ENCODE measurements around the gene LCN15.
"Not testable (repeated sequence)": the region's sequence is repeated elsewhere in the genome, so short reads cannot be mapped to it uniquely, and the experiment has no call there.

Gene LCN15

DNA sequence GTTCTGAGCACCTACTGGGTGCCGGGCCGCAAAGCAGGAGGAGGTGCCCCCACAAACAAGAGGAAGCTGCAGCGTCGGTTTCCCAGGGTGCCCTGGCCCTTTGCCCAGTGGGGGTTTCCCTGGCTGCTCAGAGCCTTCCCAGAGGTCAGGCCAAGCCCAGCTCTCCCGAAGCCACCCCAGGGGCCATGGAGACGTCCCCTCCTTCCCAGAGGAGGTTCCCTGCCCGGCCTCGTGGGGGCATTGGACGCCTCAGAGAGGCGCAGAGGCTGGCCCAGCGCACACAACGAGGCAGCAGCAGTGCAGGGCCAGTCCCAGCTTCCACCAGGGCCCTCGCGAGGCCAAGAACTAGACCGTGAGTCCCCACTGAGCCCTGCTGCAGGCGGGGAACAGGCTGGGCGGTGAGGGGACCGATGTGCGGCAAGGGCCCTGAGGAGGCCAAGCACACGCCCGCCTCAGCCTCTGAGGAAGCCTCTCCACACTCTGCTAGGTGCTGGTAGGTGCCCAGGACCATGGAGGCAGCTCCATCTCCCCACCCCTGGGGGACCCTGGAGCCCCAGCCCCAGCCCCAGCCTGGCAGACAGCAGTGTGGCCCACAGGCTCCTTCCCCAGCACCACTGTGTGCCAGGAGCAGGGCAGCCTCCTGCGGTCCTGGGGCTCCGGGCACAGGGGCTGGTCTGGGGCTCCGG is 45.0 kb downstream of the LCN15 start:
- no peak for DNase-seq

DNA sequence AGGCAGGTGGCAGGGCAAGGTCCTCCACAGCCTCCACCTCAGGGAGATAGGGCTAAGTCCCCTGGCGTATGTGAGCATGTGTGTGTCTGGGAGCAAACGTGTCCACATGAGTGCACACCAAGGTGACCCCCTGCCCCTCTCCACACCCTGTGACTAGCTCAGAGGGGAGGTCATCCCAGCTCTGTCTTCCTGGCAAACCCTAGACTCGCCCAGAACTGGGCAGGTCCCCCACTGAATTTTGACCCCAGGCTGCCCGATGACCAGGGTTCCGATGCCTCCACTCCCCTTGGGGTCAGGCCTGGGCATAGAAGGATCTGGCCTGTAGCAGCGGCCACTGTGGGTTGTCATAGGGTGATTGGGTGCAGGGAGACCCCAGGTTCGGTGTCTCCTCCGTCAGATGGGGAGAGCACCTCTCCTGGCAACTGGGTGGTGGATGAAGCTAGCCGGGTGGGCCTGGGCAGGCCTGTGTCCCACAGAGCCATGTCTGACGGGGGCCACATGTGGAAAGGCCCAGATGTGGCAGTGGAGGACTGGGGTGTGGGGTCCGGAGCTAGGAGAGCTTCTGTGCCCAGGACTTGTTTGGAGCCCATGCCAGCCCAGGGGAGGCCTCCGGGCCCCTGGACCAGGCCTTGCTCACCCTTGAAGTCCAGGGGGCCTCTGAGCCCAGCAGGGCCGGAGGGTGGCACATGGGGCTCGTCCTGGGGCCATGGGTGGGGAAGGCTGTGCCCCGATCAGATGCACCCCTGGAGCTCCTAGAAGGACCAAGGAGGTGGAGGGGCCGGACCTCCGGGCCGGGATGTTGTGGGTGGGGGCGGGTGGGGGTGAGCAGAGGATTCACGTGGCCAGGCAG is 45.7 kb downstream of the LCN15 start:
- no peak for DNase-seq

DNA sequence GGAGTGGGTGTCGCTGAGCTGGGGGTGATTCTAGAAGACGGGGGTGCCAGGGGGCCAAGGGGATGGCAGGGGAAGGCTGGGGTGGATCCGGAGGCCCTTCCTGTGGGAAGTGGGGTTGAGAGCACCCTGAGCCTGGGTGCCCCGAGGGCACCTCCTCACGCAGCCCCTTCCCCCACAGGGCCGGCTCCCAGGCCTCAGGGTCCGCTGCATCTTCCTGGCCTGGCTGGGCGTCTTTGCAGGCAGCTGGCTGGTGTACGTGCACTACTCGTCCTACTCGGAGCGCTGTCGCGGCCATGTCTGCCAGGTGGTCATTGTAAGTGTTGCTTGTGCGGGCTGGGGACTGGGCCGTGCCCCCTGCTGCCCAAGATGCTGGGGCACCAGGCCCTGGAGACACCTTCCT is 46.9 kb downstream of the LCN15 start:
- DNase-seq = no peak

DNA sequence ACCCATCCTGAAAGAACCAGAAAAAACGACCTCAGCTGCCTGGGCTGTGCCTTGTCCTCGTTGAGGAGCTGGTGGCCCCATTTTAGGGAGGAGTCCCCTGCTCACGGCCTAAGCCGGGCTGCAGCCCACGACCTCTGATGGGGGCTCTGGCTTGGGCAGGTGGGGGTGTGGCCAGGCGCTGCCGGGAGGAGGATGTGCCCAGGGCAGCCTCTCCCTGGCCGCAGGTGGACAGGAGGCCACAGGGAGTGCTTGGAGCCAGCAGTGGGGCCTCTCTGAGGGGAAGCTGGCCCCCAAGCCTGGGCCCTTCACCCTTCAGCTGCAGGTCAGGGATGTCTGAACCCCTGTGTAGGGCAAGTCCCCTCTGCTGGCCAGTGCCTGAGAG is 49.4 kb downstream of the LCN15 start:
- DNase-seq = no peak

DNA sequence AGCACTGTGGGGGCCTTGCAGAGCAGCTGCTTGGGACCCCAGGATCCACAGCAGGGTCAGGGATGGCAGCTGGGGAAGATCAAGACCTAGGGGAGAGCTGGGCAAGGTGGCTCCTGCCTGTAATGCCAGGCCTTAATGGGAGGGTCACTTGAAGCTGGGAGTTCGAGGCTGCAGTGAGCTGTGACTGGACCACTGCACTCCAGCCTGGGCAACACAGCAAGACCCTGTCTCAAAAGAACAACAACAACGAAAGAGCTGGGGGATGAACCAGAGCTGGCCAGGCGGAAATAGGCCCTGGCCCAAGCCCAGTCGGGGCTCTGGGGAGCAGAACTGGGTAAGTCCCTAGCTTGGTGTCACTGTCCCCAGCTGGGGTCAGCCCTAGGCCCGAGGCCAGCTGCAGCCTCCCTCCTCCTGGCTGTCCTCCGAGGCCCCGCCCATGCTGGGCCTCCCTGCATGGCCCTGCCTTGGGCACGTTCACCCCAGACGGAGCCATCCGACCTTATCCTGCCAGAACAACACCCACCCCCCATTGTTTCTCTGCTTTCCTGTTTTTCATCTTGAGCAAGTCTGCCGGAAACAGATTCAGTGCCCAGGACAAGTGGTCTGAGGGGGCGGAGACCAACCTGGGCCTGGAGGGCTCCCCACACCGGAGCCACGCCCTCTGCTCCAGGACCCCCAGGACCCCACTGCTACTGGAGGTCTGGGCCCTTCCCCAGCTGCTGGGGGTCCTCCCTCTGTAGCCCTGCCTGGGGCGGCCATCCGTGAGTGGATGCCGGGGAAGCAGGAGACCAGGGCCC is 50.0 kb downstream of the LCN15 start:
- DNase-seq = no peak

DNA sequence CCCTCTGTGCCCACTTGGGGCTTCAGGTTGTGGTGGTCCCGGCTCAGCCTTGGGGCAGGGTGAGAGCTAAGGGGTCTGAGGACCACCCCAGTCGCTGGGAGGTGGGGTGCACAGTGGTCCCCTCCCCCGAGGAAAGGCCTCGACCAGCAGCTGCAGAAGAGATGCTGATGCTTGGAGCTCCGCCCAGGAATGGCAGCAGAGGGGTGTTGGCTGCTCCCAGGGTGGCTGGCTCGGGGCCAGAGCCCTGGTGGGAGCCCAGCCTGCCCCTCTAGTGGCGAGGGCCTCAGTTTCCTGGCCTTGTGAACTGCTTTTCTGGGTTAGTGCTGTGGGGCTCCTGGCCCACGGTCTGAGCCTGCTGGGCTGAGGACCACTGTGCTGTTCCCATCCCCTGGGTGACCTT is 50.8 kb downstream of the LCN15 start:
- DNase-seq = no peak

DNA sequence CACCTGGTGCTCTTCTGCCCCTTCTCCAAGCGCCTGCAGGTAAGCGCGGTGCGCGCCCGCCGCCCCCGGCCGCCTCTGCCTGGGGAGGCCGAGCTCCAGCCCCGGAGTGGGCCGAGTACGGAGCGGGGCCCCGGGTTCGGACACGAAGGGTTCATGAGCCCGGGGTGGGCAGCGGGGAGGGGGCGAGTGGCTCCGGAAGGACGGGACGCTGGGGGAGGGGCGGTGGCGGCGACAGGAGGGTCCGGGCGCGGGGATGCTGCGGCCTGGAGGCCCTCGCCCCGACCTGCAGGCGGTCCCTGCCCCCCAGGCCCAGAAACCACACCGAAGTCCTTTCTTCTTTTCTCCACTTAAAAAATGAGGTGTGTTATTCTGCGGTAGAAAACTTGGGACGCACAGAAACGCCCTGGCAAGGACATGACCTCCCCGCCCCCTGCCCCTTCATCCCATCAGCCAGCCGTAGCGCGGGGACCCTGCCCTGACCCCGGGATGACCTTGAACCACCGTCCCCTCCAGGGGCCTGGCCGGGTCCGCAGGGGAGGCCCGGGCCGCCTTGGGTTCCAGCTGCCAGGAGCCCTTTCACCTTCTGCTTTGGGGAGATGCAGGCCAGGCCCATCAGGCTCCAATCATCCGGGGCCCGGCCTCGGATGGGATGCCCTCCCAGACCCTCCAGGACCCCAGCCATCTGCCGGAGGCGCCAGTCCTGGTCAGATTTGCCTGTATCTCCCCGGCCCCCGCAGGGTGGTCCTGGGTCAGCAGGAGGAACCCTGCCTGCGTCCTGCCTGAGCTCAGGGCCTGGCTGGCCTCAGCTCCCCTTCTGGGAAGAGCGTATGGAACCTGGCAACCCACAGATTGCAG is 51.4 kb downstream of the LCN15 start:
- no peak for DNase-seq

DNA sequence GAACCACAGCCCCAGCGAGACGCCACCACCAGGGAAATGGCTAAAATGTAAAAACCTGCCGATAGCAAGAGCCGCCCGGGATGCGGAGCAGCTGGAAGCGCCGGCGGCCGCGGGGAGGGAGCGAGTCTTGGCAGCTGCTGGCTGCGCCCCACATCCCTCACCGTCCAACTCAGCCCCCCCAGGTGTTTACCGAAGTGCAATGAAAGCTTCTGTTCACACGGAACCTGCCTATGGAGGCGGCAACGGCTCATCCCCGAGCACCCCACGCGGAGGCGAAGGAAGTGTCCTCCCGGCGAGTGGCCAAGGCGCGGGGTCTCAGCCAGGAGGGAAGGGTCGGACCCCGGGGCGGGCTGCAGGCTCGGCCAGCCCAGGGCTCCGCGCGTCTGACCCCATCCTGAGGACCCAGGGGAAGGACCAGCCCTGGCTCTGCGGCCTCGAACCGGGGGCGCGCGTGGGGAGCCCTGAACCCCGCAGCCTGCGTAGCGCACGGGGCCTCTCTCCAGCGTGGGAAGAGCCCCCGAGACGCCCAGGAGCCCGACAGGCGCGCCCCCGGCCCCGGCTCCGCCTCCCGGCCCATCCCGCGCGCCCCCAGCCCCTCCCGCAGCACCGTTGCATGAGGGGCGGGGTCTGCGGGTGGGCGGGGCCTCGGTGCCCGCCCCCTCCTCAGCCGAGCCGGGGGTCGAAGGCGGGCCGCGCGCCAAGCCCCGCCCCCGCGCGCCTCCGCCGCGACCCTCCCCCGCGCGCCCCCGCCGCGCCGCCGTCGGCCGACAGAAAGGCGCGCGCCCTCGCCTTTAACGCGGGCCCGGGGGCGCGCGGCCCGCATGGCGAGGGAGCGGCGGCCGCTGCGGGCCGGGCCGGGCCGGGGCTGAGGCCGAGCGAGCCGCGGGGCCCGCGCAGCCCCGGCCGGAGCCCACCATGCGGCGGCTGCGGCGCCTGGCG is 52.3 kb downstream of the LCN15 start, which contains the start of gene DIPK1B:
Gene DIPK1B, plus strand, starts transcription at position 822 of the 939 bp plus-strand sequence. Its CDS starts 94 bp downstream, at position 916.
- DNase-seq = no peak

DNA sequence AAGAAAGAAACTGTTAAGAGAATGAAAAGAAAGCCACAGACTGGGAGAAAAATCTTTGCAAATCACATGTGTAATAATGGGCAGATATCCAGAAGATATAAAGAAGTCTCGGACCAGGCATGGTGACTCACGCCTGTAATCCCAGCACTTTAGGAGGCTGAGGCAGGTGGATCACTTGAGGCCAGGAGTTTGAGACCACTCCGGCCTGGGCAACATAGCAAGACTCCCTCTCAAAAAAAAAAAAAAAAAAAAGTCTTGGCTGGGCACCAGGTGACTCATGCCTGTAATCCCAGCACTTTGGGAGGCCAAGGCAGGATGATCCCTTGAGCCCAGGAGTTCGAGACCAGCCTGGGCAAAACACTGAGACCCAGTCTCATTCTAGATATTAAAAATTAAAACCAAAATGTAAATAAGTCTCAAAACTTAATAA is 53.1 kb downstream of the LCN15 start:
- DNase-seq = not testable (repeated sequence)

DNA sequence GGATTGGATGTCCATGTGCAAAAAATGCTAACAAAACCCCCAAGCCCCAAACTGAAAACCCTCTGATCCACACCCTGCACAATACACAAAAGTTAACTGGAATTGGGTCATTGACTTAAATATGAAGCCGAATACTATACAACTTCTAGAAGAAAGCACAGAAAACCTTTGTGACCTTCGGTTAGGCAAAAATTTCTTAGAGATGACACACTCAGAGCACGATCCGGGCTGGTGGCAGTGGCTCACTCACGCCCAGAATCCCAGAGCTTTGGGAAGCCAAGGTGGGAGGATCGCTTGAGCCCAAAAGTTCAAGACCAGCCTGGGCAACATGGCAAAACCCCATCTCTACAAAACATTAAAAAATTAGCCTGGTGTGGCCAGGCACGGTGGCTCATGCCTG is 53.8 kb downstream of the LCN15 start:
- DNase-seq = no peak
